OCI-LY1 (cell line): ENCODE results near the gene LYRM2.

Experiments used
- H2AFZ ChIP-seq: fragments of 200-600 bp; sonication (generic), shearing (Covaris generic); 2 replicates; pipeline ENCODE4 v1.6.0; 2014; ENCODE audit warnings: antibody characterized with exemption, mild to moderate bottlenecking, low read length
- H3F3A ChIP-seq: fragments of 200-600 bp; sonication (generic), shearing (Covaris generic); 2 replicates; pipeline ENCODE4 v1.6.0; 2014; ENCODE audit warnings: mild to moderate bottlenecking, antibody characterized with exemption, low read length, moderate library complexity; ENCODE audit not compliant: insufficient read depth
- H3K27ac ChIP-seq: fragments of 200-600 bp; sonication (generic); 2 replicates; pipeline ENCODE4 v1.5.1; 2014; ENCODE audit warnings: low read length, mixed run types, mild to moderate bottlenecking, low read depth; ENCODE audit not compliant: poor library complexity, severe bottlenecking
- H3K27me3 ChIP-seq: fragments of 200-600 bp; sonication (generic); 2 replicates; pipeline ENCODE4 v1.6.0; 2014; ENCODE audit warnings: antibody characterized with exemption, mild to moderate bottlenecking, low read length, moderate library complexity; ENCODE audit not compliant: insufficient read depth
- H3K36me3 ChIP-seq: fragments of 200-600 bp; sonication (generic); 2 replicates; pipeline ENCODE4 v1.6.1; 2014; ENCODE audit warnings: mild to moderate bottlenecking, antibody characterized with exemption, low read length, moderate library complexity, mixed read lengths; ENCODE audit not compliant: insufficient read depth
- H3K4me1 ChIP-seq: fragments of 200-600 bp; sonication (generic); 2 replicates; pipeline ENCODE4 v1.5.1; 2014; ENCODE audit warnings: mild to moderate bottlenecking, low read length, moderate library complexity; ENCODE audit not compliant: insufficient read depth, severe bottlenecking
- H3K4me2 ChIP-seq: fragments of 200-600 bp; sonication (generic), shearing (Covaris generic); 2 replicates; pipeline ENCODE4 v1.6.1; 2014; ENCODE audit warnings: low read length
- H3K4me3 ChIP-seq: fragments of 200-600 bp; sonication (generic); 2 replicates; pipeline ENCODE4 v1.5.1; 2014; ENCODE audit warnings: low read length, low read depth, mild to moderate bottlenecking, mixed read lengths; ENCODE audit not compliant: poor library complexity, severe bottlenecking
- H3K79me2 ChIP-seq: fragments of 200-600 bp; shearing (Covaris generic); 2 replicates; pipeline ENCODE4 v1.6.1; 2016; ENCODE audit warnings: mixed run types, low read length, mixed read lengths; ENCODE audit not compliant: insufficient read depth
- H3K9ac ChIP-seq: fragments of 200-600 bp; sonication (generic), shearing (Covaris generic); 2 replicates; pipeline ENCODE4 v1.6.1; 2014; ENCODE audit warnings: mild to moderate bottlenecking, low read length, mixed read lengths
- H3K9me2 ChIP-seq: fragments of 200-600 bp; sonication (generic), shearing (Covaris generic); 2 replicates; pipeline ENCODE4 v1.6.1; 2014; ENCODE audit warnings: low read depth, mild to moderate bottlenecking, low read length, mixed read lengths
- H3K9me3 ChIP-seq: fragments of 200-600 bp; shearing (Covaris generic); 2 replicates; pipeline ENCODE4 v1.6.1; 2014; ENCODE audit warnings: low read length, mixed read lengths
- H4K20me1 ChIP-seq: fragments of 200-600 bp; sonication (generic), shearing (Covaris generic); 2 replicates; pipeline ENCODE4 v1.6.0; 2016; ENCODE audit warnings: mild to moderate bottlenecking, low read length; ENCODE audit not compliant: insufficient read depth
- EZH2 ChIP-seq: fragments of 200-600 bp; sonication (generic), shearing (Covaris generic); IDR thresholded peaks from 2 replicates; pipeline ENCODE4 v1.8.0; 2017; ENCODE audit warnings: borderline replicate concordance, mixed run types, mild to moderate bottlenecking, antibody characterized with exemption, low read length, moderate library complexity, mixed read lengths
- TF ChIP-seq, protein P1 (sequence below): fragments of 200-600 bp; sonication (generic), shearing (Covaris generic); IDR thresholded peaks from 2 replicates; pipeline ENCODE4 v1.5.1; 2017; ENCODE audit warnings: mild to moderate bottlenecking, antibody characterized with exemption, low read length, moderate library complexity, mixed read lengths

The LYRM2 gene

DNA sequence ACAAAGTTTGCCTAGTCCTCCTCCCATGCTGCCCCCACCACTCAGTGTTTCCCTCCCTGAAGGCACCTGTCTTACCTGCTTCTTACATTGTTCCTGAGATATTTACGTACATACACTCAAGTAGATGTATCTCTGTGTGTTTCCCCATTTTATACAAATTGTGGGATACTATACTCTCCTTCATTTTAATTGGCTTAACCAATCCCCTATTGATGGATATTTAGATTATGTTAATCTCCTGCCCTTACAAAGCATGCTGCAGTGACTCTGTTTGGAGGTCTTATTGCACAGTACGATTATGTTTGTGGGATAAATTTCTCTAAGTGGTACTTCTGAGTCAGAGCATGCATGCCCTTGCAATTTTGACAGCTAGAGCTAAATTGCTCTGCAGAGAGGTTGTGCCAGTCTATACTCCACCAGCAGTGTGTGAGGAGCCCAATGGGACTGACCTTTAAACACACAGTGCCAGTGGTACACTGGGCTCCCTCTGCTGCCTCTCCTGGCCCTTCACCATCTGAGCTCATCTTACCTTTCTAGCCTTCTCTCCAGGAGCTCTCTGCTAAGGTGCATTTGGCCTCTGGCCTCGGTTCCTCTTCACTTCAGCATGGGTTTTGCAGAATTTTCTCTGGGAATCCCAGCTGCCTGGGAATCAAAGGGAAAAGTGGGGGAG is 57.4 kb downstream of the LYRM2 start:
- Histone ChIP-seq H2AFZ (no peak overlapping the region), H3K36me3 (no peaks in the 10 kb centered on the region), H3K9ac (no peak overlapping the region), H3K27ac (no peak overlapping the region), H3K4me2 (no peak overlapping the region), H3F3A (no peaks in the 10 kb centered on the region), H3K9me3 (no peaks in the 10 kb centered on the region), H3K4me1 (no peaks in the 10 kb centered on the region), H3K79me2 (no peaks in the 10 kb centered on the region), H3K4me3 (no peak overlapping the region), H4K20me1 (no peaks in the 10 kb centered on the region), H3K9me2 (no peaks in the 10 kb centered on the region), H3K27me3 (0 out of 2 replicates have a peak, but pooled peaks cover 7% of the 10 kb centered on the region)
- TF ChIP-seq EZH2: no peak
- TF ChIP-seq, protein P1, sequence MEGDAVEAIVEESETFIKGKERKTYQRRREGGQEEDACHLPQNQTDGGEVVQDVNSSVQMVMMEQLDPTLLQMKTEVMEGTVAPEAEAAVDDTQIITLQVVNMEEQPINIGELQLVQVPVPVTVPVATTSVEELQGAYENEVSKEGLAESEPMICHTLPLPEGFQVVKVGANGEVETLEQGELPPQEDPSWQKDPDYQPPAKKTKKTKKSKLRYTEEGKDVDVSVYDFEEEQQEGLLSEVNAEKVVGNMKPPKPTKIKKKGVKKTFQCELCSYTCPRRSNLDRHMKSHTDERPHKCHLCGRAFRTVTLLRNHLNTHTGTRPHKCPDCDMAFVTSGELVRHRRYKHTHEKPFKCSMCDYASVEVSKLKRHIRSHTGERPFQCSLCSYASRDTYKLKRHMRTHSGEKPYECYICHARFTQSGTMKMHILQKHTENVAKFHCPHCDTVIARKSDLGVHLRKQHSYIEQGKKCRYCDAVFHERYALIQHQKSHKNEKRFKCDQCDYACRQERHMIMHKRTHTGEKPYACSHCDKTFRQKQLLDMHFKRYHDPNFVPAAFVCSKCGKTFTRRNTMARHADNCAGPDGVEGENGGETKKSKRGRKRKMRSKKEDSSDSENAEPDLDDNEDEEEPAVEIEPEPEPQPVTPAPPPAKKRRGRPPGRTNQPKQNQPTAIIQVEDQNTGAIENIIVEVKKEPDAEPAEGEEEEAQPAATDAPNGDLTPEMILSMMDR: no peak

GRCh38 chr6:89575562-89575960 is 63.0 kb downstream of the LYRM2 start:
- H3K9ac ChIP-seq: no peak overlapping the region
- H3K9me3 ChIP-seq: no peaks in the 10 kb centered on the region
- H3K79me2 ChIP-seq: no peaks in the 10 kb centered on the region
- H3K4me1 ChIP-seq: no peaks in the 10 kb centered on the region
- no peaks in the 10 kb centered on the region for H4K20me1 ChIP-seq
- H3K27ac ChIP-seq: no peak overlapping the region
- no peaks in the 10 kb centered on the region for H3K9me2 ChIP-seq
- no peak overlapping the region for H2AFZ ChIP-seq
- H3K27me3 ChIP-seq: no peaks in the 10 kb centered on the region
- no peak overlapping the region for H3K4me2 ChIP-seq
- no peak overlapping the region for H3K4me3 ChIP-seq
- H3F3A ChIP-seq: no peaks in the 10 kb centered on the region
- no peaks in the 10 kb centered on the region for H3K36me3 ChIP-seq
- TF ChIP-seq EZH2: no peak
- TF ChIP-seq, protein P1: no peak

- Histone ChIP-seq H3F3A (no peaks in the 10 kb centered on the region), H3K36me3 (no peaks in the 10 kb centered on the region), H3K79me2 (no peaks in the 10 kb centered on the region), H3K4me1 (no peaks in the 10 kb centered on the region), H3K4me3 (no peak overlapping the region), H3K9me2 (no peaks in the 10 kb centered on the region), H3K9me3 (no peaks in the 10 kb centered on the region), H2AFZ (no peak overlapping the region), H3K9ac (no peak overlapping the region), H3K27ac (no peak overlapping the region), H4K20me1 (no peaks in the 10 kb centered on the region), H3K4me2 (no peak overlapping the region), H3K27me3 (no peaks in the 10 kb centered on the region)
- TF ChIP-seq EZH2: no peak
- TF ChIP-seq, protein P1: no peak
These were observed 63.5 kb downstream of the LYRM2 start for GRCh38 chr6:89574910-89575561.
